Neural cell (in vitro differentiated cells): Measurements from ENCODE around the gene SLC35E3.

Source experiments
- EP300 ChIP-seq: fragments of 450-650 bp; conservative IDR thresholded peaks from 2 replicates; pipeline ENCODE4 v1.6.1; 2014; ENCODE audit warnings: antibody characterized with exemption, mild to moderate bottlenecking, moderate library complexity; ENCODE audit not compliant: poor library complexity, severe bottlenecking
- TAF1 ChIP-seq: IDR thresholded peaks from 2 replicates; pipeline ENCODE4 v1.6.1; 2012; ENCODE audit warnings: low read depth
- TF ChIP-seq, protein P1 (sequence below): fragments of 450-650 bp; IDR thresholded peaks from 2 replicates; pipeline ENCODE4 v1.5.1; 2014; ENCODE audit warnings: antibody characterized with exemption, mild to moderate bottlenecking, moderate library complexity; ENCODE audit not compliant: poor library complexity, severe bottlenecking

GRCh38 chr12:68805592-68806120, 59.7 kb downstream of the SLC35E3 start:
- TF ChIP-seq EP300 (no peak), TAF1 (no peak)
- TF ChIP-seq, protein P1, sequence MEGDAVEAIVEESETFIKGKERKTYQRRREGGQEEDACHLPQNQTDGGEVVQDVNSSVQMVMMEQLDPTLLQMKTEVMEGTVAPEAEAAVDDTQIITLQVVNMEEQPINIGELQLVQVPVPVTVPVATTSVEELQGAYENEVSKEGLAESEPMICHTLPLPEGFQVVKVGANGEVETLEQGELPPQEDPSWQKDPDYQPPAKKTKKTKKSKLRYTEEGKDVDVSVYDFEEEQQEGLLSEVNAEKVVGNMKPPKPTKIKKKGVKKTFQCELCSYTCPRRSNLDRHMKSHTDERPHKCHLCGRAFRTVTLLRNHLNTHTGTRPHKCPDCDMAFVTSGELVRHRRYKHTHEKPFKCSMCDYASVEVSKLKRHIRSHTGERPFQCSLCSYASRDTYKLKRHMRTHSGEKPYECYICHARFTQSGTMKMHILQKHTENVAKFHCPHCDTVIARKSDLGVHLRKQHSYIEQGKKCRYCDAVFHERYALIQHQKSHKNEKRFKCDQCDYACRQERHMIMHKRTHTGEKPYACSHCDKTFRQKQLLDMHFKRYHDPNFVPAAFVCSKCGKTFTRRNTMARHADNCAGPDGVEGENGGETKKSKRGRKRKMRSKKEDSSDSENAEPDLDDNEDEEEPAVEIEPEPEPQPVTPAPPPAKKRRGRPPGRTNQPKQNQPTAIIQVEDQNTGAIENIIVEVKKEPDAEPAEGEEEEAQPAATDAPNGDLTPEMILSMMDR, result no peak
